ENCODE data around the gene TOP2A. TPM values are rescaled to one million over a fixed set of nuclear protein-coding genes. Genes with fewer than 3 reads are reported as not detected.
A peak's percentile ranks its signal among the peaks of the same experiment; 100 is the strongest.

The TOP2A gene
- total and polyA plus RNA-seq, 9 of the 15 experiments (the other 6 are each of a cell fraction or from before 2014, with no cell fraction given), result 133 to 347 (median 259) TPM

- TF ChIP-seq BRF2 (IDR thresholded peaks at IDR 0.05; ENCODE audit: borderline replicate concordance, insufficient read depth, insufficient read length) (no peak), KAT8 (IDR thresholded peaks at IDR 0.05; ENCODE audit: low read depth) (no peak), HNRNPLL (IDR thresholded peaks at IDR 0.05; ENCODE audit: low read depth, low read length, poor library complexity, severe bottlenecking) (peak; percentile 65), ZNF232 (CRISPR knock-in tag; IDR thresholded peaks at IDR 0.05) (no peak), CBFA2T3 (IDR thresholded peaks at IDR 0.05) (no peak), ZNF444 (CRISPR knock-in tag; IDR thresholded peaks at IDR 0.05) (no peak), ZNF518B (CRISPR knock-in tag; IDR thresholded peaks at IDR 0.05) (no peak), YBX1 (IDR thresholded peaks at IDR 0.05) (no peak), ZNF592 (IDR thresholded peaks at IDR 0.05) (0 out of 2 replicates have a peak, but pooled peaks have one; percentile 50), ZNF318 (IDR thresholded peaks at IDR 0.05; ENCODE audit: borderline replicate concordance in 1 of 2, low read depth in 1 of 2) (no peak), HNRNPL (IDR thresholded peaks at IDR 0.05; ENCODE audit: low read depth, low read length) (no peak)
Measured at GRCh38 chr17:40417258-40417608, 463 bp downstream of the TOP2A start (continued).
